Neural cell (in vitro differentiated cells): Measurements from ENCODE around the gene UNC79. TPM values are rescaled to one million over a fixed set of nuclear protein-coding genes. Genes with fewer than 3 reads are reported as not detected.

ENCODE experiments used
- H2AFZ ChIP-seq: fragments of 200-600, 300-800 bp; sonication (generic), shearing (Covaris generic); 2 replicates; pipeline ENCODE4 v1.6.0; 2014; ENCODE audit warnings: low read depth, mild to moderate bottlenecking, antibody characterized with exemption, low read length, moderate library complexity
- H3F3A ChIP-seq: fragments of 200-600 bp; shearing (Covaris generic); 2 replicates; pipeline ENCODE4 v1.6.1; 2016; ENCODE audit warnings: mild to moderate bottlenecking, moderate library complexity, mixed read lengths, antibody characterized with exemption, low read length; ENCODE audit not compliant: insufficient read depth, poor library complexity, severe bottlenecking
- H3K27ac ChIP-seq: fragments of 200-600, 300-800 bp; sonication (generic), shearing (Covaris generic); 2 replicates; pipeline ENCODE4 v1.5.1; 2014; ENCODE audit warnings: mild to moderate bottlenecking, low read length, moderate library complexity
- H3K27me3 ChIP-seq: fragments of 300-800, 200-600 bp; sonication (generic), shearing (Covaris generic); 2 replicates; pipeline ENCODE4 v1.6.0; 2014; ENCODE audit warnings: mild to moderate bottlenecking, low read depth, low read length, moderate library complexity; ENCODE audit not compliant: insufficient read depth
- H3K36me3 ChIP-seq: fragments of 300-800, 200-600 bp; sonication (generic), shearing (Covaris generic); 2 replicates; pipeline ENCODE4 v1.5.1; 2014; ENCODE audit warnings: mild to moderate bottlenecking, antibody characterized with exemption, low read length, moderate library complexity; ENCODE audit not compliant: insufficient read depth
- H3K4me2 ChIP-seq: fragments of 300-800, 200-600 bp; sonication (generic), shearing (Covaris generic); 2 replicates; pipeline ENCODE4 v1.6.0; 2014; ENCODE audit warnings: mild to moderate bottlenecking, low read length
- H3K4me3 ChIP-seq: fragments of 300-800, 200-600 bp; sonication (generic), shearing (Covaris generic); 2 replicates; pipeline ENCODE4 v1.5.1; 2014; ENCODE audit warnings: mild to moderate bottlenecking, low read length, moderate library complexity
- H3K79me2 ChIP-seq: fragments of 200-600 bp; shearing (Covaris generic); replicated peaks from 2 replicates; pipeline ENCODE4 v1.6.0; 2014; ENCODE audit warnings: mild to moderate bottlenecking, low read length, moderate library complexity; ENCODE audit not compliant: insufficient read depth
- H3K9ac ChIP-seq: fragments of 300-800, 200-600 bp; sonication (generic), shearing (Covaris generic); 2 replicates; pipeline ENCODE4 v1.6.1; 2016; ENCODE audit warnings: mild to moderate bottlenecking, low read length, mixed read lengths
- H3K9me2 ChIP-seq: fragments of 200-600 bp; shearing (Covaris generic); 2 replicates; pipeline ENCODE4 v1.6.1; 2016; ENCODE audit warnings: mild to moderate bottlenecking, low read length, mixed read lengths; ENCODE audit not compliant: insufficient read depth
- H3K9me3 ChIP-seq: fragments of 200-600, 300-800 bp; sonication (generic), shearing (Covaris generic); 2 replicates; pipeline ENCODE4 v1.6.1; 2016; ENCODE audit warnings: mild to moderate bottlenecking, mixed run types, low read length, moderate library complexity, mixed read lengths
- H4K20me1 ChIP-seq: fragments of 200-600 bp; shearing (Covaris generic); 2 replicates; pipeline ENCODE4 v1.6.1; 2016; ENCODE audit warnings: mild to moderate bottlenecking, mixed run types; ENCODE audit not compliant: insufficient read depth
- CTCF ChIP-seq: fragments of 450-650 bp; IDR thresholded peaks from 2 replicates; pipeline ENCODE4 v1.5.1; 2014; ENCODE audit warnings: antibody characterized with exemption, mild to moderate bottlenecking, moderate library complexity; ENCODE audit not compliant: poor library complexity, severe bottlenecking
- EP300 ChIP-seq: fragments of 450-650 bp; conservative IDR thresholded peaks from 2 replicates; pipeline ENCODE4 v1.6.1; 2014; ENCODE audit warnings: antibody characterized with exemption, mild to moderate bottlenecking, moderate library complexity; ENCODE audit not compliant: poor library complexity, severe bottlenecking
- EZH2 ChIP-seq: fragments of 200-600, 300-800 bp; shearing (Covaris generic), sonication (generic); IDR thresholded peaks from 2 replicates; pipeline ENCODE4 v1.6.1; 2014; ENCODE audit warnings: antibody characterized with exemption, low read length, borderline replicate concordance, mild to moderate bottlenecking; ENCODE audit not compliant: insufficient read depth, poor library complexity, severe bottlenecking
- MXI1 ChIP-seq: fragments of 450-650 bp; conservative IDR thresholded peaks from 2 replicates; pipeline ENCODE4 v1.6.1; 2014; ENCODE audit warnings: antibody characterized with exemption, mild to moderate bottlenecking; ENCODE audit not compliant: poor library complexity, severe bottlenecking
- POLR2AphosphoS5 ChIP-seq: IDR thresholded peaks from 2 replicates; pipeline ENCODE4 v1.6.1; 2012
- RAD21 ChIP-seq: fragments of 450-650 bp; conservative IDR thresholded peaks from 2 replicates; pipeline ENCODE4 v1.6.1; 2014; ENCODE audit warnings: antibody characterized with exemption, mild to moderate bottlenecking, moderate library complexity
- REST ChIP-seq: IDR thresholded peaks from 2 replicates; pipeline ENCODE4 v1.6.1; 2012; ENCODE audit warnings: borderline replicate concordance
- SMC3 ChIP-seq: fragments of 450-650 bp; conservative IDR thresholded peaks from 2 replicates; pipeline ENCODE4 v1.6.1; 2014; ENCODE audit warnings: antibody characterized with exemption, mild to moderate bottlenecking, moderate library complexity; ENCODE audit not compliant: poor library complexity
- TAF1 ChIP-seq: IDR thresholded peaks from 2 replicates; pipeline ENCODE4 v1.6.1; 2012; ENCODE audit warnings: low read depth
- polyA plus RNA-seq: library from polyadenylated mRNA; depleted of rRNA; stranded (reverse); fragments of >200 nt; gene quantifications from 2 replicates; pipeline ENCODE4 v1.2.3, GENCODE V29; 2014

Gene UNC79
- polyA plus RNA-seq, 1 donor from 2014 or later, result 22.6 TPM

- no peak overlapping the region for H3K4me2 ChIP-seq
- H3K9me3 ChIP-seq, result no peaks in the 10 kb centered on the region
- no peak overlapping the region for H3K9ac ChIP-seq
- H2AFZ ChIP-seq, result no peak overlapping the region
- H3K36me3 ChIP-seq, result no peaks in the 10 kb centered on the region
- no peaks in the 10 kb centered on the region for H3K9me2 ChIP-seq
- H3F3A ChIP-seq, result no peaks in the 10 kb centered on the region
- TF ChIP-seq EZH2 (no peak), RAD21 (no peak), POLR2AphosphoS5 (no peak), SMC3 (no peak), CTCF (no peak), EP300 (no peak), MXI1 (no peak), REST (no peak), TAF1 (no peak)
- H3K4me3 ChIP-seq, result no peak overlapping the region
- no peaks in the 10 kb centered on the region for H3K79me2 ChIP-seq
- H3K27me3 ChIP-seq, result no peaks in the 10 kb centered on the region
- H3K27ac ChIP-seq, result no peak overlapping the region
- H4K20me1 ChIP-seq, result no peaks in the 10 kb centered on the region
Measured at GRCh38 chr14:93732524-93732923, 301.8 kb downstream of the UNC79 start.

GRCh38 chr14:93733231-93733630 lies 302.5 kb downstream of the UNC79 start:
- Histone ChIP-seq H3K79me2 (no peaks in the 10 kb centered on the region), H3K9me2 (no peaks in the 10 kb centered on the region), H3K4me2 (no peak overlapping the region), H4K20me1 (no peaks in the 10 kb centered on the region), H2AFZ (no peak overlapping the region), H3K9ac (no peak overlapping the region), H3F3A (no peaks in the 10 kb centered on the region), H3K36me3 (no peaks in the 10 kb centered on the region), H3K9me3 (no peaks in the 10 kb centered on the region), H3K27me3 (no peaks in the 10 kb centered on the region), H3K27ac (no peak overlapping the region), H3K4me3 (no peak overlapping the region)
- TF ChIP-seq POLR2AphosphoS5 (no peak), EP300 (no peak), RAD21 (no peak)

GRCh38 chr14:93733631-93734030 lies 302.9 kb downstream of the UNC79 start:
- Histone ChIP-seq H4K20me1 (no peaks in the 10 kb centered on the region), H3K9ac (no peak overlapping the region), H3K9me3 (no peaks in the 10 kb centered on the region), H3K36me3 (no peaks in the 10 kb centered on the region), H3K79me2 (no peaks in the 10 kb centered on the region), H3K9me2 (no peaks in the 10 kb centered on the region), H3K27me3 (no peaks in the 10 kb centered on the region), H2AFZ (no peak overlapping the region), H3K4me3 (no peak overlapping the region), H3F3A (no peaks in the 10 kb centered on the region), H3K4me2 (no peak overlapping the region), H3K27ac (no peak overlapping the region)
- no peak for TF ChIP-seq RAD21
